C1 segment of cervical spinal cord (tissue), 14 donors: ENCODE measurements around the gene IL16.
A peak's percentile ranks its signal among the peaks of the same experiment; 100 is the strongest.

Experiments
- DNase-seq, 14 donors: peaks; one replicate each; lab custom pipeline; 2025; lab: John Stamatoyannopoulos, UW

Gene IL16

GRCh38 chr15:81274255-81274654 is 77.6 kb downstream of the IL16 start:
- no peak for DNase-seq

GRCh38 chr15:81274931-81275707 is 78.4 kb downstream of the IL16 start:
- peak in 12 of 14 donors; percentile 12 to 78 (median 56) for DNase-seq

GRCh38 chr15:81275711-81276392 is 79.2 kb downstream of the IL16 start:
- DNase-seq = no peak

GRCh38 chr15:81276967-81277366 is 80.3 kb downstream of the IL16 start:
- no peak for DNase-seq

GRCh38 chr15:81277851-81278250 is 81.2 kb downstream of the IL16 start:
- DNase-seq = no peak

- no peak for DNase-seq
These were observed 81.8 kb downstream of the IL16 start for GRCh38 chr15:81278306-81279029.

DNA sequence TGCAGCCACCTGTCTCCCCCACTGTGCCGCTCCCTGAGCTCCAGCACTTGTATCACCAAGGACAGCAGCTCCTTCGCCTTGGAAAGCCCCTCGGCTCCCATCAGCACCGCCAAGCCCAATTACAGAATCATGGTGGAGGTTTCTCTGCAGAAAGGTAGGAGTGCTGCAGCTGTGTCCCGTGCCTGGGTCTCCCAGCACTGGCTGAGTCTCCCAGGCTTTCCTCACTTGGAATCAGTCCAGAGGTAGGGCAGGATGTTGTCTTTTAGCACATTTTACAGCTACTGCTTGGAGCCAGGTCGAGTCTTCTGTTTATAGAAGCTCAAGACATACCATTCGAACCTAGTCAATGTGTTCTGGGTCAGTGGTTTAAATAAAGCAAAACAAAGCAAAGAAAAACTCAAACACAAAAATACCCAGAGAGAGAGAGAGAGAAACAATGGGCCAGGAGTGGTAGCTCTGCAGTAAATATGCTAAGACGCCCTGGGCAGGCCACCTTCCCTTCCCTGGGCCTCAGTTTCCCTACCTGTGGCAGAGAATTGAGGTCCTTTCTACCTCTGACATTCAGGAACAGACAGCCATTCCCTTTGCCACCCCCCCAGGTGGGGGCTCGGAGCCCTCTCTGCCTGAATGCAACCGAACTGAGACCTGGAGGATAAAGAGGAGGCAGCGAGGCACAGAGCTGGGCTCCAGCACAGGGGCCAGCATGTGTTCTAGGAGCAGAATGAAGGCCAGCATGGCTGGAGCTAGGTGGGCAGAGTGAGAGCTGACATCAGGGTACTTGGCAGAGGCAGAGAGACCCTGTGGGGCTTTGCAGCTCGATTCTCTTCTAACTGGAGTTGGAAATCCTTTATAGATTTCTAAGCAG is 83.2 kb downstream of the IL16 start:
- no peak for DNase-seq

- peak in 1 of 14 donors; percentile 22 for DNase-seq
These were observed 84.2 kb downstream of the IL16 start for GRCh38 chr15:81280696-81281455.

DNA sequence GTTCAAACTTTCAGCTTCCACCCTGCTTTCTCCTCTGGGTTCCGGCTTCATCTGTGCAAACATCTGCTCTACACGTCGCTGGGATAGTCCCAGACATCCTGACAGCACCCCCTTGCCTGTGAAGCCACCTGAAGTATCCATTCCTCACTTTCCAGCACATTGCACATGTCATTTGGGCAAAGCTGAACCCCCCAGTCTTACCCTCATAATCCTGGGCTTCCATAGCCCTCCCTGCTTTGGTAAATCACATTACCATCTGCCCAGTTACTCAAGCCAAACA is 84.7 kb downstream of the IL16 start:
- no peak for DNase-seq

DNA sequence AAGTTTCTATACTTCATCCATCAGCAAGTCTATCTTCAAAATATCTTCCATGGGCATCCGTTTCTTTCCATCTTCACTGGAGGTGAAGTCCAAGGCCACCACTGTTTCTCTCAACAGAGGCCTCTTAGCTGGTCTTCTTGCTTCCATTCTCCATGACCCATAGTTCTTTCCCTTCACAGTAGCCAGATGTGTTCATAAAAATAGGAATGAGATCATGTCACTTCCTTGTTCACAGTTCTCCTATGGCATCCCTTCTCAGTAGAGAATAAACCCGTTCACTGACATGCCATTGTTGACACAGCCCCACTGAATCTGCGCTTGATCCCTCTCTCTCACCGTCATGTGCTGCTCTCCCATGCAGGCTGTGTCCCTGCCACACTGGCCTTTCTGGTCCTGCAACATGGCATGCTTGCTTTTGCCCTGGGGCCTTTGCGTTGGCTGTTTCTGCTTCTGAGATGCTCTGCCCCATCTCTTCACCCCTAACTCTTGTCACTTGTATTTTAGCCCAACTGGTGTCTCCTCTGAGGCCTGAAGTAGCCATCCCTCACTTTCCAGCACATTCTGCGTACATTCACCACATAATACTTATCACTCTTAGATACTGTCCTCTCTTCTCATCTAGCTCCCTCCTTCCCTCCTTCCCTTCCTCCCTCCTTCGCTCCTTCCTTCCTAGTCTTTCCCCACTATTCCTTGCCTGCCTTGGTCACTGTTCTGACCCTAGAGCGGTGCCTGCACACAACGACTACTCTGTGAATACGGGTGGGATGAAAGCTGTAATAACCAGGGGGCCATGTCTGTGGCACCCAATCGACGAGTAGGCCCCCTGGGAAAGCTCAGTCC is 85.3 kb downstream of the IL16 start:
- DNase-seq = no peak

DNA sequence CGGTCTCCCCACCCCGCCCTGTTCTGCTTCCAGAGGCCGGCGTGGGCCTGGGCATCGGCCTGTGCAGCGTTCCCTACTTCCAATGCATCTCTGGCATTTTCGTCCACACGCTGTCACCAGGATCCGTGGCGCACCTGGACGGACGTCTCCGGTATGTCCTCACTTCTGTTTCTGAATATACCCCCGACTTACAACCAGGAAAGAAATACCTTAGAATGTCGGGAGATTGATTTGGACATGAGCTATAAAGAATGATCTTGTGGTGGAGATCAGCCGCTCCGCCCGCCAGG is 85.9 kb downstream of the IL16 start:
- DNase-seq = no peak

DNA sequence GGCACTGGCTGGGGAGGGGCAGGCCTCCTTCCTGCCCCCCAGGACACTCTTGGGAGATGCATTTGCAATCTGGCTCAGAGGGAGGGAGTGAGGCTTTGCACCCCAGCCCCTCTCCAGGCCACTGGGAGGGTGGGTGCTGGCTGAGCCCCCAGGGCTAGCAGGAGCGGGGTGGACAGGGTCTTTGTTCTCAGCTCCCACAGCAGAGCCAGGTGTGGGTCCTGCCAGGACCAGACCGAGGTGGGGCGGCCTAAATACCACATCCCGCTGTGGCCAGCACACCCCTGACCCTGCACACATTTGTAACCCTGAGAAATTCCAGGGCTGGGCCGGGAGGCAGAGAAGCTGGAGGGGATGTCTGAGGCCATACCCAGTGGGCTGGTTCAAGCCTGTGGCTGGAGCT is 86.2 kb downstream of the IL16 start:
- DNase-seq = no peak

- no peak for DNase-seq
These were observed 87.8 kb downstream of the IL16 start for GRCh38 chr15:81284256-81285031.

GRCh38 chr15:81285461-81285860 is 88.8 kb downstream of the IL16 start:
- DNase-seq = no peak

DNA sequence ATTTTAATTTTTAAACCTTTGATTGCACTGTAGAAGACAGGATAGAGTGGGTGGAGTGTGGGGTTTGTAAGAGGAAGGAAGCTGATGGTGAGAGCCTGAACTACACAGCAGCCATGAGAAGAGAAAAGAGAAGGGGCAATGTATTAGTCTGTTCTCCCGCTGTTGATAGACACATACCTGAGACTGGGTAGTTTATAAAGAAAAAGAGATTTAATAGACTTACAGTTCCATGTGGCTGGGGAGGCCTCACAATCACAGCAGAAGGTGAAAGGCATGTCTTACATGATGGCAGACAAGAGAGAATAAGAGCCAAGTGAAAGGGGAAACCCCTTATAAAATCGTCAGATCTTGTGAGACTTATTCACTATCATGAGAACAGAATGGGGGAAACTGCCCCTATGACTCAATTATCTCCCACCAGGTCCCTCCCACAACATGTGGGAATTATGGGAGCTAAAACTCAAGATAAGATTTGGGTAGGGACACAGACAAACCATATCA is 90.0 kb downstream of the IL16 start:
- DNase-seq = no peak

GRCh38 chr15:81288040-81288439 is 91.4 kb downstream of the IL16 start:
- peak in 1 of 14 donors; percentile 37 for DNase-seq

DNA sequence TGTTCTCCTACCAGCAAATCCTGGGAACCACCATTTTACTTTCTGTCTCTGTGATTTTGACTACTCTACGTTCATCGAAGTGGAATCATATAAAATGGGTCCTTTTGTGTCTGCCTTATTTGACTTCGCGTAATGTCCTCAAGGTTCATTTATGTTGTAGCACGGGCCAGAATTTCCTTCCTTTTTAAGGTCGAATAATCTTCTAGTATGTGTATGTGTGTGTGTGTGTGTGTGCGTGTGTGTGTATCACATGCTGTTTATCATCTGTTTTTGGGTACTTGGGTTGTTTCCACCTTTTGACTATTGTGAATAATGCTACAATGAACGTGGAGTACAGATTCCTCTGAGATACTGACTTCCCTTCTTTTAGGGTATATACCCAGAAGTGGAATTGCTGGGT is 91.9 kb downstream of the IL16 start:
- DNase-seq = no peak

- no peak for DNase-seq
These were observed 93.2 kb downstream of the IL16 start for GRCh38 chr15:81289910-81290309.

GRCh38 chr15:81291916-81292522 is 95.3 kb downstream of the IL16 start:
- no peak for DNase-seq
